Karpas-422 (cell line): ENCODE results near the gene KIAA1671. TPM values are rescaled to one million over a fixed set of nuclear protein-coding genes. Genes with fewer than 3 reads are reported as not detected.

Experiments used
- DNase-seq: peaks from one replicate; pipeline ENCODE4 v3.0.0-alpha.2; 2015
- H2AFZ ChIP-seq: fragments of 200-600 bp; sonication (generic); 2 replicates; pipeline ENCODE4 v1.6.1; 2014; ENCODE audit warnings: antibody characterized with exemption, low read length, mixed read lengths
- H3K27ac ChIP-seq: fragments of 200-600 bp; sonication (generic); 2 replicates; pipeline ENCODE4 v1.5.1; 2014; ENCODE audit warnings: mild to moderate bottlenecking, low read length, moderate library complexity
- H3K27me3 ChIP-seq: fragments of 200-600 bp; sonication (generic); 2 replicates; pipeline ENCODE4 v1.6.1; 2014; ENCODE audit warnings: low read length, mixed read lengths
- H3K36me3 ChIP-seq: fragments of 200-600 bp; sonication (generic); 2 replicates; pipeline ENCODE4 v1.6.1; 2014; ENCODE audit warnings: low read length, mixed read lengths; ENCODE audit not compliant: insufficient read depth
- H3K4me1 ChIP-seq: fragments of 200-600 bp; sonication (generic); 2 replicates; pipeline ENCODE4 v1.6.1; 2014; ENCODE audit warnings: mild to moderate bottlenecking, low read length, mixed read lengths
- H3K4me2 ChIP-seq: fragments of 200-600 bp; sonication (generic); 2 replicates; pipeline ENCODE4 v1.6.1; 2014; ENCODE audit warnings: low read length, low read depth, mild to moderate bottlenecking; ENCODE audit not compliant: poor library complexity, severe bottlenecking
- H3K4me3 ChIP-seq: fragments of 200-600 bp; sonication (generic); 2 replicates; pipeline ENCODE4 v1.5.1; 2014; ENCODE audit warnings: mild to moderate bottlenecking, antibody characterized with exemption, low read length, mixed read lengths
- H3K79me2 ChIP-seq: fragments of 200-600 bp; sonication (generic); 2 replicates; pipeline ENCODE4 v1.6.1; 2014; ENCODE audit warnings: mild to moderate bottlenecking, low read length, mixed read lengths
- H3K9ac ChIP-seq: fragments of 200-600 bp; sonication (generic); 2 replicates; pipeline ENCODE4 v1.6.0; 2014; ENCODE audit warnings: low read length
- H3K9me2 ChIP-seq: fragments of 200-600 bp; sonication (generic), shearing (Covaris generic); replicated peaks from 2 replicates; pipeline ENCODE4 v1.6.0; 2014; ENCODE audit warnings: mild to moderate bottlenecking, low read length, moderate library complexity; ENCODE audit not compliant: insufficient read depth
- H3K9me3 ChIP-seq: fragments of 300-700, 200-600 bp; sonication (generic); 2 replicates; pipeline ENCODE4 v1.6.1; 2014; ENCODE audit warnings: low read length, mixed read lengths
- H4K20me1 ChIP-seq: fragments of 200-600 bp; sonication (generic); 2 replicates; pipeline ENCODE4 v1.6.1; 2014; ENCODE audit warnings: mild to moderate bottlenecking, antibody characterized with exemption, low read length, low read depth; ENCODE audit not compliant: insufficient read depth
- total RNA-seq: library from RNA; depleted of rRNA; stranded (reverse); fragments of >200 nt; shearing (Covaris generic); gene quantifications from 2 replicates; pipeline ENCODE4 v1.2.3, GENCODE V29; 2014; ENCODE audit warnings: low replicate concordance

The KIAA1671 gene
- total RNA-seq, 1 experiment from 2014 or later: not detected

DNA sequence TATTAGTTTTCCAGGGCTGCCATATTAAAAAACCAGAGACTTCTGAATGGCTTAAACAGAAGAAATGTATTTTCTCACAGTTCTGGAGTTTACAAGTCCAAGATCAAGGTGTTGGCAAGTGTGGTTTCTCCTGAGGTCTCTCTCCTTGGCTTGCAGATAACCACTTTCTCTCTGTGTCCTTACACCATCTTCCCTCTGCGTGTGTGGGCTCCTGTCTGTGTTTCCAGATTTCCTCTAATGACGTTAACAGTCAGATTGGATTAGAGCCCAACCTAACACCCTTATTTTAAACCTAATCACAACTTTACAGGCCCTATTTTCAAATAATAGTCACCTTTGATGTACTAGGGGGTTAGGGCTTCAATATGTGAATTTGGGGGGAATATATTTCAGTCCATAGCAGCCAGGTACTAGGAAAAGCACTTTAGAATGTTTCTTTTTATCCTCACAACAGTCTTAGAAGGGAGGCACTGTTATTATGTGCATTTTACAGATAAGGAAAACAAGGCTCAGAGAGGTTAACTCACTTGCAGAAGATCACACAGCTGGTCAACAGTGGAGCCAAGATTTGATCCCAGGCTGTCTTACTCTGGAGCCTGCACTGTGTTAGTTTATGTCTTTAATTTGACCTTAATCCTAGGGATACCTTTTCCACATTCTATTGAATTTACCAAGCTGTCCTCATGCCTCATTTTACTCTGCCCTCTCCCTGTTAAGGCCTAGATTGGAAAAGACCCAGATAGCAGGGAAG is 130.7 kb downstream of the KIAA1671 start:
- H3K4me2 ChIP-seq: no peak overlapping the region

DNA sequence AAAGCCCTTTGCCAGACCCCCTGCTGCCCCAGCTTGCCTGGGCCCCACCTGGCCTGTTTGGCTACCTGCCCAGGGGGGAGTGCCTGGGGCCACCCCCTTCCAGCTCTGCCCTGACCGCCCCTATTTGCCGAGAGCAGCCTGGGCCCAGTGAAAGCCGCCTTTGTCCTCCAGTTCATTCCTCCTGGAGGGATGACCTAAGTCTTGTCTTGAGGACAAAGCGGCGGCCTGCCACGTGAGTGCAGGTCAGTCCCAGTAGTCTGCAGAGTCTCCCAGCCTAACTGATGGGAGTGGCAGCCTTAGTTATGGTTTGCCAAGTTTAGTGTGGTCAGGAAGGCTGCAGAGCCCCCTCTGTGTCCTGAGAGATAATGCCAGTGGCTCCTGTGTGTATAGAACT is 131.3 kb downstream of the KIAA1671 start:
- H3K9me3 ChIP-seq: no peaks in the 10 kb centered on the region
- no peaks in the 10 kb centered on the region for H4K20me1 ChIP-seq
- no peaks in the 10 kb centered on the region for H3K4me1 ChIP-seq
- no peaks in the 10 kb centered on the region for H3K9me2 ChIP-seq
- no peak overlapping the region for H3K4me3 ChIP-seq
- H3K79me2 ChIP-seq: no peaks in the 10 kb centered on the region
- no peak overlapping the region for H2AFZ ChIP-seq
- no peak for DNase-seq
- no peak overlapping the region for H3K27ac ChIP-seq
- no peaks in the 10 kb centered on the region for H3K27me3 ChIP-seq
- H3K36me3 ChIP-seq: no peaks in the 10 kb centered on the region
- no peak overlapping the region for H3K9ac ChIP-seq
- H3K4me2 ChIP-seq: no peak overlapping the region

More for the DNA sequence above, 130.7 kb downstream of the KIAA1671 start:
- H3K9me2 ChIP-seq: no peaks in the 10 kb centered on the region
- H2AFZ ChIP-seq: no peak overlapping the region
- H3K36me3 ChIP-seq: no peaks in the 10 kb centered on the region
- H3K9me3 ChIP-seq: no peaks in the 10 kb centered on the region
- no peak overlapping the region for H3K9ac ChIP-seq
- H3K27ac ChIP-seq: no peak overlapping the region
- H4K20me1 ChIP-seq: no peaks in the 10 kb centered on the region
- H3K4me1 ChIP-seq: no peaks in the 10 kb centered on the region
- no peaks in the 10 kb centered on the region for H3K27me3 ChIP-seq
- no peaks in the 10 kb centered on the region for H3K79me2 ChIP-seq
- no peak overlapping the region for H3K4me3 ChIP-seq
- no peak for DNase-seq

DNA sequence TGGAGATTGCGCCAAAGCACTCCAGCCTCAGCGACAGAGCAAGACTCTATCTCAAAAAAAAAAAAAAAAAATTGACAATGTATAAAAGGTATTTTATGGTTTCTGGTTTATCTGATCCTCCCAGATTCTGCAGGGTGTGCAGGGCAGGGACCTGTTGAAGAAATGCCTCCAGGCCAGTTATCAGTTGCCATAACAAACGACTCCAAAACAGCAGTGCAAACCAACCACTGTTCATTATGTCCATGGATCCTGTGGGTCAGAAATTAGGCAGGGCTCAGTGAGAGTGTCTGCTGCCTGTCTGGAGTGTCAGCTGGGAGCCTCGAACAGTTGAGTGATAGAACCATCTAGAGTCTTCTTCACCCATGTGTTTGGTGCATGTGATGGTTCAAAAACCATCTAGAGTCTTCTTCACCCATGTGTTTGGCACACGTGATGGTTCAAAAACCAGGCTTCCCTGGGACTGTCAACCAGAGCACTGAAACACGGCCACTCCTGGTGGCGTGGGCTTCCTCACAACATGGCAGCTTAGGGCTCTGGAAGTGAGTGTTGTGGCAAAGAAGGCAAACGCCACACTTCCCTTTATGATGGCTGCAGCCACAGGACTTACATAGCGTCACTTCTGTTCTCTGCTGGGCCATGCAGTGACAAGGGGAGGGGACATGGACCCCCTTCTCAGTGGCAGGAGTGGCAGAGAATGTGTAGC is 132.0 kb downstream of the KIAA1671 start:
- Histone ChIP-seq H3K9me3 (no peaks in the 10 kb centered on the region), H3K79me2 (no peaks in the 10 kb centered on the region), H3K36me3 (no peaks in the 10 kb centered on the region), H3K27ac (no peak overlapping the region), H3K27me3 (no peaks in the 10 kb centered on the region), H3K9me2 (no peaks in the 10 kb centered on the region), H4K20me1 (no peaks in the 10 kb centered on the region), H3K4me2 (no peak overlapping the region), H3K4me1 (no peaks in the 10 kb centered on the region), H3K9ac (no peak overlapping the region), H3K4me3 (no peak overlapping the region), H2AFZ (no peak overlapping the region)
- no peak for DNase-seq

DNA sequence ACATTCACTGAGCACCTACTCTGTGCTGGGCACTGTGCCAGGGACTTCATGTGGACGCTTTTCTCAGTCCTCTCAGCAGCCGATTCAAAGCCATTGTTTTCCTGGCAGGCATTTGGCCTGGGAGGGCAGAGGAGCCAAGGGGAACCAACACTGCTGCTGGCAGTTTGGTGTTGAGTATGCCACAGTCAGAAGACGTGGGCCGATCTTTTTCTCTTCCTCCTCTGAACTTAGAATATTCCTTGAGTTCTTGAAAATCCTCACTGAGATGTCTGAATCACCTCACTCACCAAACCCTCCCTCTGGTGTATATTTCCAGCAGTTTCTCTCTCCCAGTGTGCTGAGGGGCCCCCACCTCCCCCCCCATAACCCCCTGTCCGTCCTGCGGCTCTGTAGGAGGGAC is 132.6 kb downstream of the KIAA1671 start:
- Histone ChIP-seq H3K79me2 (no peaks in the 10 kb centered on the region), H3K27ac (no peak overlapping the region), H3K9ac (no peak overlapping the region), H3K4me1 (no peaks in the 10 kb centered on the region), H3K27me3 (no peaks in the 10 kb centered on the region), H3K36me3 (no peaks in the 10 kb centered on the region), H3K9me2 (no peaks in the 10 kb centered on the region), H2AFZ (no peak overlapping the region), H4K20me1 (no peaks in the 10 kb centered on the region), H3K9me3 (no peaks in the 10 kb centered on the region), H3K4me2 (no peak overlapping the region), H3K4me3 (no peak overlapping the region)
- DNase-seq: no peak

DNA sequence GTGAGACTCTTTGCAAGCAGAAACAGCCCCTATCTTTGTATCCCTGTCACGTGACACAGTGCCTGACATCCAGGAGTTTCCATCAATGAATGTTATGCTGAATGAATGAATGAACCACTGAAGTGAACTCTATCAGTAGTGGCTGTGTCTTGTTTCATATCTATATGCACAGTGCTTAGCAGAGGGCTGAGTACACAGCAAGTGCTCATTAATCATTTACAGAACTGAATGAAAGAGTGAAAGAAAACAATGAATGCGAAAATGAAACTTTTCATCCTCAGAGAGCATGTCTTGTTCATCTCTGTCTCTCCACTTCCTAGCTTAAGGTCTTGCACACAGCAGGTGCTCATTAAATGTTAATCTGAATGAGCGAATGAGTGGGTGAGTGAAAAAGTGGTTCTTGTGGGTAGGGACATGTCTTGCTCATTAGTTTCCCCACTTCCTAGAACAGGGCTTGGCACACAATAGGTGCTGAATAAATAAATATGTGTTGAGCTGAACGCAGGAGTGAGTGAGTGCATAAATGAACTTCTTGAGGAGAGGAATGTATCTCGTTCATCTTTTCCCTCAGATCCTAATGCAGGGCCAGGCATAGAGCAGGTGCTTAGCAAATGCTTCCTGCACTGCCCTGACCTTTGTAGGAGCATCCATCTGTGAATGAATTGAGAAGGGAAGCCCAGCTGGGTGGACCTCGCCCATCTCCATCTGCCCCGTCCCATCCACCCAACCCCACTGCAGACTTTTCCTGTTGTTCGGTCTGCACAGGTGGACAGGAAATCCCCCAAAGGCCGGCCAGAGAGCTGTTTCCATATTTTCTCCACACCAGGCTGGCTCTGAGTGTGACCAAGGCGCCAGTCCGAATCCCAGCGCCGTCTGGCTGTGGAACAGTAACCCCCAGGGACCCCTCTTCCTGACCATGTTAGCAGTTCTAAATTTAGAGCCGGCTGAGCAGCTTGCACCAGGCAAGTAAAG is 133.7 kb downstream of the KIAA1671 start:
- Histone ChIP-seq H3K4me3 (no peak overlapping the region), H3K4me1 (no peaks in the 10 kb centered on the region), H3K4me2 (no peak overlapping the region), H4K20me1 (no peaks in the 10 kb centered on the region), H3K36me3 (no peaks in the 10 kb centered on the region), H3K9me3 (no peaks in the 10 kb centered on the region), H3K9ac (no peak overlapping the region), H3K27me3 (no peaks in the 10 kb centered on the region), H3K9me2 (no peaks in the 10 kb centered on the region), H3K27ac (no peak overlapping the region), H2AFZ (no peak overlapping the region), H3K79me2 (no peaks in the 10 kb centered on the region)
- no peak for DNase-seq

DNA sequence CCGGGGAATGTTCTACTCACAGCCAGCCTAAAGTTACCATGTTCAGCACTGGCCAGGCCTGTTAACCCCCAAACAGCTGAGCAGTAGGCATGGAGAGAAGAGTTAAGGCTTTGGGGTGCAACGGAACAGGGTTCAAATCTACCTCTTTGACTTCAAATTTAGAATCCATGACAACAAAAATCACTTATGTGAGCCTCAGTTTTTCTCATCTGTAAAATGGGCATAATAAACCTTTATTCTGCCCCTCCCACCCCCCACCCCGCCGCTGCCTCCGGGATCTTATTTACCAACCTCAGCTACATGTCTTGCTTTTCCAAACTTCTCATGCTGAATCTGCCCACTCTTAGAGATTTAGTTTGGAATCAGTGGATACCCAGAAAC is 134.4 kb downstream of the KIAA1671 start:
- H2AFZ ChIP-seq: no peak overlapping the region
- DNase-seq: no peak
- no peak overlapping the region for H3K4me3 ChIP-seq
- H3K9me2 ChIP-seq: no peaks in the 10 kb centered on the region
- no peak overlapping the region for H3K9ac ChIP-seq
- no peaks in the 10 kb centered on the region for H3K79me2 ChIP-seq
- no peaks in the 10 kb centered on the region for H3K4me1 ChIP-seq
- H3K4me2 ChIP-seq: no peak overlapping the region
- no peaks in the 10 kb centered on the region for H3K36me3 ChIP-seq
- no peak overlapping the region for H3K27ac ChIP-seq
- H3K27me3 ChIP-seq: no peaks in the 10 kb centered on the region
- no peaks in the 10 kb centered on the region for H4K20me1 ChIP-seq
- H3K9me3 ChIP-seq: no peaks in the 10 kb centered on the region

DNA sequence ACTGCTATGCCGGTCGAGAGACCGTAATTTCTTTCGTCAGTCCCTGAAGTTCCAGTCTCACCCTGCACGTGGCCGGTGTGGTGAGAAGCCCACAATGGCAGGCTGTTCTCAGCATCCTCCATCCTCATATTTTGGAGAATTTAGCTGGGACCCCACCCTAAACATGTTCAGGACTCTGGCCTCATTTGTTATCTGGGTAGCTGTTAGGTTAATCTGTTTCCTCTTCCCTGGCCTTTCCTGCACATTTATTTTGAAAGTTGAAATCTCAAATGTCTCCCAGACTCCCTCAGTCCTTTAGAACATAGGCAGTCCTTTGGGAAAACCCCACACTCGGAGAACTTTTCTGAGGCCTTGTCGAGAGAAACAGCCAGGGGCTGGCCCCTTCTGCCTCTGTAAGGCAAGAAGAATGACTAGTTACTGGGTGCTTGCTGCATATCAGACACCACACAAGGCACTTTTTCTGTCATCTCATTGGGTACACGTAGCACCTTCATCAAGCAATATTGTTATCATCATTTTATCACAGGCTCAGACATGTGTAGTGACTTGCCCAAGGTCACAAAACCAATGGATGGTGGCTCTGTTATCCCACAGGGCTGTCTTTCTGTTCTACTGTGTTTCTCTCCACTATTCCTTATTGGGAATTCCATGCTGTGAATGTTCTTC is 137.8 kb downstream of the KIAA1671 start:
- no peak overlapping the region for H3K4me3 ChIP-seq
- no peaks in the 10 kb centered on the region for H3K9me2 ChIP-seq
- H3K79me2 ChIP-seq: no peaks in the 10 kb centered on the region
- H3K9ac ChIP-seq: no peak overlapping the region
- no peaks in the 10 kb centered on the region for H3K36me3 ChIP-seq
- no peak for DNase-seq
- no peak overlapping the region for H3K27ac ChIP-seq
- no peaks in the 10 kb centered on the region for H4K20me1 ChIP-seq
- no peak overlapping the region for H3K4me2 ChIP-seq
- H3K4me1 ChIP-seq: no peaks in the 10 kb centered on the region
- H3K9me3 ChIP-seq: no peaks in the 10 kb centered on the region
- H2AFZ ChIP-seq: no peak overlapping the region
- no peaks in the 10 kb centered on the region for H3K27me3 ChIP-seq
